ENCODE results near the gene PCCA.

Gene PCCA

GRCh38 chr13:100485265-100485664 lies 396.4 kb downstream of the PCCA start:
- Histone ChIP-seq H2AFZ (ENCODE audit: low read depth, low read length) (no peak overlapping the region), H3K9me3 (ENCODE audit: insufficient read depth, low read length, severe bottlenecking) (no peaks in the 10 kb centered on the region), H3K9ac (ENCODE audit: low read depth, low read length) (no peak overlapping the region), H3K4me2 (ENCODE audit: insufficient read depth, low read length) (no peak overlapping the region), H3K4me1 (ENCODE audit: insufficient read depth, low read length) (no peaks in the 10 kb centered on the region), H3K79me2 (ENCODE audit: insufficient read depth, low read length) (no peaks in the 10 kb centered on the region), H3K36me3 (ENCODE audit: insufficient read depth, low read length) (no peaks in the 10 kb centered on the region), H4K20me1 (ENCODE audit: insufficient read depth, low read length) (no peaks in the 10 kb centered on the region), H3K27ac (ENCODE audit: low read length) (no peak overlapping the region), H3K27me3 (ENCODE audit: insufficient read depth, low read length, poor library complexity) (no peaks in the 10 kb centered on the region), H3K4me3 (ENCODE audit: low read depth in 1 of 2, low read length in 2 of 2) (no peak overlapping the region)
- ATAC-seq (ENCODE audit: insufficient read depth, low read depth) (no peak), DNase-seq (no peak)
- TF ChIP-seq CTCF (IDR thresholded peaks at IDR 0.05; ENCODE audit: borderline replicate concordance, extremely low read depth, low read length, poor library complexity, severe bottlenecking) (no peak), EZH2 (IDR thresholded peaks at IDR 0.05; ENCODE audit: borderline replicate concordance, low read depth, low read length, severe bottlenecking) (no peak)

GRCh38 chr13:100490692-100491091 lies 401.8 kb downstream of the PCCA start:
- Histone ChIP-seq H4K20me1 (ENCODE audit: insufficient read depth, low read length) (no peaks in the 10 kb centered on the region), H3K79me2 (ENCODE audit: insufficient read depth, low read length) (no peaks in the 10 kb centered on the region), H3K27me3 (ENCODE audit: insufficient read depth, low read length, poor library complexity) (no peaks in the 10 kb centered on the region), H2AFZ (ENCODE audit: low read depth, low read length) (no peak overlapping the region), H3K36me3 (ENCODE audit: insufficient read depth, low read length) (no peaks in the 10 kb centered on the region), H3K27ac (ENCODE audit: low read length) (no peak overlapping the region), H3K9me3 (ENCODE audit: insufficient read depth, low read length, severe bottlenecking) (no peaks in the 10 kb centered on the region), H3K4me1 (ENCODE audit: insufficient read depth, low read length) (no peaks in the 10 kb centered on the region), H3K4me2 (ENCODE audit: insufficient read depth, low read length) (no peak overlapping the region), H3K4me3 (ENCODE audit: low read depth in 1 of 2, low read length in 2 of 2) (no peak overlapping the region), H3K9ac (ENCODE audit: low read depth, low read length) (no peak overlapping the region)
- ATAC-seq (ENCODE audit: insufficient read depth, low read depth) (no peak), DNase-seq (no peak)
- TF ChIP-seq EZH2 (IDR thresholded peaks at IDR 0.05; ENCODE audit: borderline replicate concordance, low read depth, low read length, severe bottlenecking), result no peak
- TF ChIP-seq CTCF (IDR thresholded peaks at IDR 0.05; ENCODE audit: borderline replicate concordance, extremely low read depth, low read length, poor library complexity, severe bottlenecking), result no peak

DNA sequence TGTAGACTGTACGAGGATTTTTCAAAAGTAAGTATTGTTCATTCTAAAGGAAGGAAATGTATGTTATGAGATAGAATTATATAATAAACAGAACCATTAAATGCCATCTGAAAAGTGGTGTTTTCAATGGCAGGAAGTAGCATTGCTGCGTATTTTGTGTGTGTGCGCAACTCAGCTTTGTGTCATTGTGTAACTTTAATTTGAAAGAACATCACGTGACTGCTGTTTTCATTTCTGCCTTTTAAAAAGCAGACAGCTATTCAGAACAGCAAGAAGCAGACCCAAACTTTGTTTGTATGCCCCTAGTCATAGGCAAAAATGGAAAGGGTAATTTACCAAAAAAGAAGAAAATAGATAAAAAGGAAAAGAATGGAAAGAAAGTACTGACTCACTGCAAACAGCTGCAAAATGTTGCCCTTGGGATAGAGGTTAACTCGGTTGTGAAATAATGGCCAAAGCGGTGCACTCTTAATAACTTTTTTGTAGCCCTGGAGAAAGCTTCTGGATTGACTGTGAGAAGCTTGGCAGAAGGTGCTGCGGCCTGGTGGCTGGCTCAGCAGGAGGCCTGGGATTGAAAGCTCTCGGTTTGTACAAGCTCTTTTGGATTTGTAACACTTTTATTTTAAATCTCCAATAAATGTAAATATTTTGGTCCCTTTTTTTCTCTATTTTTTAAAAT lies 402.4 kb downstream of the PCCA start:
- Histone ChIP-seq H2AFZ (ENCODE audit: low read depth, low read length) (no peak overlapping the region), H3K4me2 (ENCODE audit: insufficient read depth, low read length) (no peak overlapping the region), H3K79me2 (ENCODE audit: insufficient read depth, low read length) (no peaks in the 10 kb centered on the region), H3K9ac (ENCODE audit: low read depth, low read length) (no peak overlapping the region), H3K9me3 (ENCODE audit: insufficient read depth, low read length, severe bottlenecking) (no peaks in the 10 kb centered on the region), H4K20me1 (ENCODE audit: insufficient read depth, low read length) (no peaks in the 10 kb centered on the region), H3K4me1 (ENCODE audit: insufficient read depth, low read length) (no peaks in the 10 kb centered on the region), H3K4me3 (ENCODE audit: low read depth in 1 of 2, low read length in 2 of 2) (no peak overlapping the region), H3K27me3 (ENCODE audit: insufficient read depth, low read length, poor library complexity) (no peaks in the 10 kb centered on the region), H3K36me3 (ENCODE audit: insufficient read depth, low read length) (no peaks in the 10 kb centered on the region), H3K27ac (ENCODE audit: low read length) (no peak overlapping the region)
- no peak for ATAC-seq (ENCODE audit: insufficient read depth, low read depth)
- no peak for DNase-seq
- TF ChIP-seq CTCF (IDR thresholded peaks at IDR 0.05; ENCODE audit: borderline replicate concordance, extremely low read depth, low read length, poor library complexity, severe bottlenecking) (no peak), EZH2 (IDR thresholded peaks at IDR 0.05; ENCODE audit: borderline replicate concordance, low read depth, low read length, severe bottlenecking) (no peak)

All from DND-41 (cell line).